DND-41 (cell line): ENCODE measurements around the gene OR4D11.

Experiments used
- ATAC-seq: fragments of 200-7000 bp; cut with Tn5 transposase; 3 replicates; pipeline ENCODE4 v1.9.1; 2021; ENCODE audit warnings: low read depth; ENCODE audit not compliant: insufficient read depth
- DNase-seq: peaks from one replicate; pipeline ENCODE4 v3.0.0-alpha.2; 2020
- H2AFZ ChIP-seq: 2 replicates; pipeline ENCODE4 v1.6.0; 2012; ENCODE audit warnings: low read depth, low read length
- H3K27ac ChIP-seq: 2 replicates; pipeline ENCODE4 v1.5.1; 2012; ENCODE audit warnings: low read length, inconsistent platforms
- H3K27me3 ChIP-seq: fragments of 200-600 bp; sonication (generic); 2 replicates; pipeline ENCODE4 v1.6.0; 2012; ENCODE audit warnings: low read length, mild to moderate bottlenecking, inconsistent platforms; ENCODE audit not compliant: insufficient read depth, poor library complexity
- H3K36me3 ChIP-seq: 2 replicates; pipeline ENCODE4 v1.5.1; 2012; ENCODE audit warnings: low read length, inconsistent platforms; ENCODE audit not compliant: insufficient read depth
- H3K4me1 ChIP-seq: 2 replicates; pipeline ENCODE4 v1.5.1; 2012; ENCODE audit warnings: mild to moderate bottlenecking, low read length; ENCODE audit not compliant: insufficient read depth
- H3K4me2 ChIP-seq: 2 replicates; pipeline ENCODE4 v1.6.0; 2012; ENCODE audit warnings: mild to moderate bottlenecking, moderate library complexity, low read length, inconsistent platforms; ENCODE audit not compliant: insufficient read depth
- H3K4me3 ChIP-seq, 2 experiments: fragments of 200-600 bp in 1 of 2; shearing (Covaris generic) in 1 of 2; 2 replicates each; pipeline ENCODE4 v1.5.1; 2012 to 2016; ENCODE audit warnings: inconsistent platforms in 2 of 2, low read length in 2 of 2, mild to moderate bottlenecking in 2 of 2, low read depth in 1 of 2, moderate library complexity in 1 of 2
- H3K79me2 ChIP-seq: 2 replicates; pipeline ENCODE4 v1.6.0; 2012; ENCODE audit warnings: low read length, inconsistent platforms; ENCODE audit not compliant: insufficient read depth
- H3K9ac ChIP-seq: 2 replicates; pipeline ENCODE4 v1.6.0; 2012; ENCODE audit warnings: low read depth, mild to moderate bottlenecking, inconsistent platforms, low read length, moderate library complexity
- H3K9me3 ChIP-seq: 2 replicates; pipeline ENCODE4 v1.5.1; 2012; ENCODE audit warnings: low read length, moderate library complexity, mild to moderate bottlenecking, inconsistent platforms; ENCODE audit not compliant: insufficient read depth, severe bottlenecking
- H4K20me1 ChIP-seq: 2 replicates; pipeline ENCODE4 v1.6.0; 2012; ENCODE audit warnings: low read length; ENCODE audit not compliant: insufficient read depth
- CTCF ChIP-seq: IDR thresholded peaks from 2 replicates; pipeline ENCODE4 v1.5.1; 2012; ENCODE audit warnings: borderline replicate concordance, low read length, moderate library complexity, mild to moderate bottlenecking; ENCODE audit not compliant: poor library complexity, severe bottlenecking; ENCODE audit errors: extremely low read depth
- EZH2 ChIP-seq: IDR thresholded peaks from 3 replicates; pipeline ENCODE4 v1.6.1; 2012; ENCODE audit warnings: borderline replicate concordance, low read depth, mild to moderate bottlenecking, moderate library complexity, low read length, inconsistent platforms; ENCODE audit not compliant: severe bottlenecking

Gene OR4D11

GRCh38 chr11:59553323-59553722 lies 49.9 kb downstream of the OR4D11 start:
- Histone ChIP-seq H3K27me3 (no peaks in the 10 kb centered on the region), H2AFZ (no peak overlapping the region), H3K79me2 (no peaks in the 10 kb centered on the region), H3K9me3 (no peaks in the 10 kb centered on the region), H3K4me2 (no peak overlapping the region), H3K9ac (no peak overlapping the region), H3K4me3 (no peak overlapping the region), H3K27ac (no peak overlapping the region), H3K4me1 (peaks cover 42% of the 10 kb centered on the region), H3K36me3 (no peaks in the 10 kb centered on the region), H4K20me1 (no peaks in the 10 kb centered on the region)
- TF ChIP-seq EZH2 (no peak), CTCF (no peak)
- no peak for DNase-seq
- ATAC-seq = no peak
